ENCODE data around the gene ZNF19.

DNA sequence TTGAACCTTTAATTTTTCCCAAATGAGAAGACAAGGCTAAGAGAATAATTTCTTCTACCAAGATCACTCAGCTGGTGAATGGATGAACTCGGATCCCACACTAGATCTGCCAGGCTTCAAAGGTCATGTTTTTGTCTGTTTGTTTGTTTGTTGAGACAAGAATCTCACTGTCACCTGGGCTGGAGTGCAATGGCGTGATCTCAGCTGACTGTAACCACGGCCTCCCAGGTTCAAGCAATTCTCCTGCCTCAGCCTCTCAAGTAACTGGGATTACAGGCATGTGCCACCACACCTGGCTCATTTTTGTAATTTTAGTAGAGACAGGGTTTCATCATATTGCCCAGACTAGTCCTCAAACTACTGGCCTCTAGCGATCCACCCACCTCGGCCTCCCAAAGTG is 6.6 kb downstream of the ZNF19 start:
- TF ChIP-seq NRF1 (conservative IDR thresholded peaks at IDR 0.05 in 1 of 2, IDR thresholded peaks at IDR 0.05 in 1 of 2) (no peak), ZNF780A (CRISPR knock-in tag; IDR thresholded peaks at IDR 0.05) (no peak), MYC (IDR thresholded peaks at IDR 0.05; ENCODE audit: low read depth, low read length) (no peak), MYC (CRISPR knock-in tag; IDR thresholded peaks at IDR 0.05; ENCODE audit: borderline replicate concordance, low read depth) (no peak), ZNF639 (CRISPR knock-in tag; conservative IDR thresholded peaks at IDR 0.05 in 1 of 2, IDR thresholded peaks at IDR 0.05 in 1 of 2) (no peak), ZNF324 (CRISPR knock-in tag; IDR thresholded peaks at IDR 0.05) (no peak), DPF2 (IDR thresholded peaks at IDR 0.05) (no peak), USF2 (CRISPR knock-in tag; IDR thresholded peaks at IDR 0.05) (no peak), ARNT (IDR thresholded peaks at IDR 0.05) (no peak), ZBTB8A (IDR thresholded peaks at IDR 0.05; ENCODE audit: partially characterized antibody) (no peak), RAD51 (IDR thresholded peaks at IDR 0.05; ENCODE audit: borderline replicate concordance, low read depth) (no peak), KDM1A (IDR thresholded peaks at IDR 0.05) (no peak)
- TF ChIP-seq, protein P1, sequence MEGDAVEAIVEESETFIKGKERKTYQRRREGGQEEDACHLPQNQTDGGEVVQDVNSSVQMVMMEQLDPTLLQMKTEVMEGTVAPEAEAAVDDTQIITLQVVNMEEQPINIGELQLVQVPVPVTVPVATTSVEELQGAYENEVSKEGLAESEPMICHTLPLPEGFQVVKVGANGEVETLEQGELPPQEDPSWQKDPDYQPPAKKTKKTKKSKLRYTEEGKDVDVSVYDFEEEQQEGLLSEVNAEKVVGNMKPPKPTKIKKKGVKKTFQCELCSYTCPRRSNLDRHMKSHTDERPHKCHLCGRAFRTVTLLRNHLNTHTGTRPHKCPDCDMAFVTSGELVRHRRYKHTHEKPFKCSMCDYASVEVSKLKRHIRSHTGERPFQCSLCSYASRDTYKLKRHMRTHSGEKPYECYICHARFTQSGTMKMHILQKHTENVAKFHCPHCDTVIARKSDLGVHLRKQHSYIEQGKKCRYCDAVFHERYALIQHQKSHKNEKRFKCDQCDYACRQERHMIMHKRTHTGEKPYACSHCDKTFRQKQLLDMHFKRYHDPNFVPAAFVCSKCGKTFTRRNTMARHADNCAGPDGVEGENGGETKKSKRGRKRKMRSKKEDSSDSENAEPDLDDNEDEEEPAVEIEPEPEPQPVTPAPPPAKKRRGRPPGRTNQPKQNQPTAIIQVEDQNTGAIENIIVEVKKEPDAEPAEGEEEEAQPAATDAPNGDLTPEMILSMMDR (IDR thresholded peaks at IDR 0.05 in 2 of 3, conservative IDR thresholded peaks at IDR 0.05 in 1 of 3; ENCODE audit: insufficient read depth in 2 of 3, low read depth in 1 of 3, low read length in 3 of 3), result no peak
- TF ChIP-seq, protein P2, sequence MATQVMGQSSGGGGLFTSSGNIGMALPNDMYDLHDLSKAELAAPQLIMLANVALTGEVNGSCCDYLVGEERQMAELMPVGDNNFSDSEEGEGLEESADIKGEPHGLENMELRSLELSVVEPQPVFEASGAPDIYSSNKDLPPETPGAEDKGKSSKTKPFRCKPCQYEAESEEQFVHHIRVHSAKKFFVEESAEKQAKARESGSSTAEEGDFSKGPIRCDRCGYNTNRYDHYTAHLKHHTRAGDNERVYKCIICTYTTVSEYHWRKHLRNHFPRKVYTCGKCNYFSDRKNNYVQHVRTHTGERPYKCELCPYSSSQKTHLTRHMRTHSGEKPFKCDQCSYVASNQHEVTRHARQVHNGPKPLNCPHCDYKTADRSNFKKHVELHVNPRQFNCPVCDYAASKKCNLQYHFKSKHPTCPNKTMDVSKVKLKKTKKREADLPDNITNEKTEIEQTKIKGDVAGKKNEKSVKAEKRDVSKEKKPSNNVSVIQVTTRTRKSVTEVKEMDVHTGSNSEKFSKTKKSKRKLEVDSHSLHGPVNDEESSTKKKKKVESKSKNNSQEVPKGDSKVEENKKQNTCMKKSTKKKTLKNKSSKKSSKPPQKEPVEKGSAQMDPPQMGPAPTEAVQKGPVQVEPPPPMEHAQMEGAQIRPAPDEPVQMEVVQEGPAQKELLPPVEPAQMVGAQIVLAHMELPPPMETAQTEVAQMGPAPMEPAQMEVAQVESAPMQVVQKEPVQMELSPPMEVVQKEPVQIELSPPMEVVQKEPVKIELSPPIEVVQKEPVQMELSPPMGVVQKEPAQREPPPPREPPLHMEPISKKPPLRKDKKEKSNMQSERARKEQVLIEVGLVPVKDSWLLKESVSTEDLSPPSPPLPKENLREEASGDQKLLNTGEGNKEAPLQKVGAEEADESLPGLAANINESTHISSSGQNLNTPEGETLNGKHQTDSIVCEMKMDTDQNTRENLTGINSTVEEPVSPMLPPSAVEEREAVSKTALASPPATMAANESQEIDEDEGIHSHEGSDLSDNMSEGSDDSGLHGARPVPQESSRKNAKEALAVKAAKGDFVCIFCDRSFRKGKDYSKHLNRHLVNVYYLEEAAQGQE (IDR thresholded peaks at IDR 0.05; ENCODE audit: borderline replicate concordance), result no peak
- TF ChIP-seq, protein P2 (CRISPR knock-in tag; IDR thresholded peaks at IDR 0.05; ENCODE audit: low read depth), result no peak
